Activated naive CD8-positive, alpha-beta T cell treated with anti-CD3 and anti-CD28 coated beads, Interleukin-2, amount 50 U/mL, for 16 hours (primary cell): Measurements from ENCODE around the gene IRF1.

ENCODE experiments used
- DNase-seq: peaks from one replicate; pipeline ENCODE4 v3.0.0-alpha.2; 2020; ENCODE audit warnings: low read depth, low spot score

IRF1 gene

GRCh38 chr5:132474881-132475496 lies 15.6 kb downstream of the IRF1 start:
- no peak for DNase-seq

- DNase-seq = no peak
Observed at GRCh38 chr5:132474131-132474723, 16.3 kb downstream of the IRF1 start.

GRCh38 chr5:132473668-132474067 lies 16.9 kb downstream of the IRF1 start:
- DNase-seq = no peak

- DNase-seq = no peak
Observed at GRCh38 chr5:132473019-132473531, 17.5 kb downstream of the IRF1 start.

- no peak for DNase-seq
Observed at GRCh38 chr5:132472431-132472830, 18.1 kb downstream of the IRF1 start.

GRCh38 chr5:132471944-132472343 lies 18.6 kb downstream of the IRF1 start:
- DNase-seq = no peak

- DNase-seq = no peak
Observed at GRCh38 chr5:132471151-132471907, 19.2 kb downstream of the IRF1 start.

GRCh38 chr5:132470596-132470995 lies 20.0 kb downstream of the IRF1 start:
- DNase-seq = no peak

- DNase-seq = no peak
Observed at GRCh38 chr5:132470010-132470392, 20.6 kb downstream of the IRF1 start.

GRCh38 chr5:132469380-132470009 lies 21.1 kb downstream of the IRF1 start:
- no peak for DNase-seq

- no peak for DNase-seq
Observed at GRCh38 chr5:132468656-132469379, 21.8 kb downstream of the IRF1 start.

- no peak for DNase-seq
Observed at GRCh38 chr5:132467287-132467984, 23.1 kb downstream of the IRF1 start.

- DNase-seq = no peak
Observed at GRCh38 chr5:132466433-132467286, 23.9 kb downstream of the IRF1 start.

GRCh38 chr5:132465059-132465707 lies 25.4 kb downstream of the IRF1 start:
- DNase-seq = no peak

GRCh38 chr5:132464156-132464939 lies 26.2 kb downstream of the IRF1 start:
- DNase-seq = no peak

- no peak for DNase-seq
Observed at GRCh38 chr5:132463811-132464155, 26.8 kb downstream of the IRF1 start.

- no peak for DNase-seq
Observed at GRCh38 chr5:132462856-132463745, 27.5 kb downstream of the IRF1 start.

GRCh38 chr5:132462333-132462732 lies 28.2 kb downstream of the IRF1 start:
- no peak for DNase-seq
